ENCODE results near the gene P2RY13. TPM values are rescaled to one million over a fixed set of nuclear protein-coding genes. Genes with fewer than 3 reads are reported as not detected.
A peak's percentile ranks its signal among the peaks of the same experiment; 100 is the strongest.

P2RY13 gene
- total and polyA plus RNA-seq, 2 of the 4 experiments (the other 2 are of a cell fraction), result not detected

GRCh38 chr3:151328298-151328995 lies 902 bp downstream of the P2RY13 start:
- BruUV-seq (replicated peaks), result no TSS peak
- no peak overlapping the region for H2BK120ac ChIP-seq (ENCODE audit: low read depth, low read length)
- ChIA-PET POLR2A (ENCODE audit: unreplicated experiment) (no interaction called here), CTCF (interaction anchor here (0.7 to 1.5 kb wide), 5 partner anchors 10 to 48 kb away, joined by 3 to 8 read pairs (median 4); partner anchors contain the start of gene GPR87)
- H2AK9ac ChIP-seq (replicated peaks; ENCODE audit: low read depth, low read length, poor library complexity), result no peak overlapping the region
- H3K27me3 ChIP-seq (ENCODE audit: control insufficient read depth, insufficient read depth, low read length), result no peaks in the 10 kb centered on the region
- no peak overlapping the region for H3K18ac ChIP-seq (ENCODE audit: low read depth, low read length)
- 62% methylated on average over 3 of the region's 10 CpGs; no CpG with 5 or more reads in 1 of the 2 experiments for WGBS, 2 experiments (ENCODE audit: extremely low coverage in 2 of 2, insufficient read length in 1 of 2)
- dilution Hi-C loops (cut with HindIII; ENCODE audit: low sequenced_read_pairs, unreplicated experiment), result no loop called here
- TF ChIP-seq CEBPB (IDR thresholded peaks at IDR 0.05; ENCODE audit: low read depth, low read length) (no peak), MXI1 (IDR thresholded peaks at IDR 0.05; ENCODE audit: borderline replicate concordance, low read depth, low read length) (no peak), MAFK (IDR thresholded peaks at IDR 0.05; ENCODE audit: low read depth, low read length) (no peak), FOS (IDR thresholded peaks at IDR 0.05; ENCODE audit: low read depth, low read length) (no peak), ELK1 (IDR thresholded peaks at IDR 0.05; ENCODE audit: borderline replicate concordance, low read depth, low read length) (no peak), RFX5 (IDR thresholded peaks at IDR 0.05; ENCODE audit: low read depth, low read length) (no peak), USF2 (IDR thresholded peaks at IDR 0.05; ENCODE audit: low read depth, low read length) (no peak), NFE2L2 (IDR thresholded peaks at IDR 0.05; ENCODE audit: low read depth, low read length) (no peak), RCOR1 (IDR thresholded peaks at IDR 0.05; ENCODE audit: insufficient replicate concordance, low read length) (no peak), POLR2A (IDR thresholded peaks at IDR 0.05; ENCODE audit: low read depth, low read length) (no peak), MAZ (IDR thresholded peaks at IDR 0.05; ENCODE audit: borderline replicate concordance, low read depth, low read length) (no peak), SMC3 (IDR thresholded peaks at IDR 0.05; ENCODE audit: low read depth, low read length) (no peak), CTCF (conservative IDR thresholded peaks at IDR 0.05; ENCODE audit: low read depth, low read length) (no peak), BHLHE40 (IDR thresholded peaks at IDR 0.05; ENCODE audit: low read depth, low read length) (no peak), CHD1 (IDR thresholded peaks at IDR 0.05; ENCODE audit: low read depth, low read length) (no peak)
- no peak overlapping the region for H3K9ac ChIP-seq (ENCODE audit: low read depth, low read length)
- no peak overlapping the region for H4K91ac ChIP-seq (ENCODE audit: insufficient read depth, low read depth, low read length)
- no peaks in the 10 kb centered on the region for H3K9me3 ChIP-seq (ENCODE audit: control insufficient read depth, insufficient read depth, low read length)
- no peaks in the 10 kb centered on the region for H3K79me1 ChIP-seq (ENCODE audit: low read depth in 1 of 2, low read length in 2 of 2)
- no peak overlapping the region for H3K14ac ChIP-seq (replicated peaks; ENCODE audit: low read depth, low read length)
- in situ Hi-C loops (cut with MboI; ENCODE audit: low sequenced_read_pairs), result no loop called here
- no peak overlapping the region for H3K27ac ChIP-seq (ENCODE audit: insufficient read depth, low read length)
- no peak overlapping the region for H3K4ac ChIP-seq (ENCODE audit: low read depth, low read length)
- H3K36me3 ChIP-seq (ENCODE audit: control insufficient read depth, insufficient read depth, low read length), result no peaks in the 10 kb centered on the region
- no peak overlapping the region for H2BK5ac ChIP-seq (ENCODE audit: low read depth, low read length, poor library complexity, severe bottlenecking)
- ATAC-seq (ENCODE audit: low read depth) (no peak), DNase-seq (no peak)
- no peaks in the 10 kb centered on the region for H3K9me1 ChIP-seq (ENCODE audit: insufficient read depth, low read length)
- H2BK20ac ChIP-seq (ENCODE audit: low read depth, low read length), result peak overlapping the region; percentile 29; the same call in 1 of the 2 replicates
- H3K4me1 ChIP-seq (ENCODE audit: control insufficient read depth, insufficient read depth, low read length), result peaks cover 2% of the 10 kb centered on the region; the same call in 1 of the 2 replicates
- H3K4me3 ChIP-seq (ENCODE audit: insufficient read depth, low read depth, low read length), result no peak overlapping the region
- H4K5ac ChIP-seq (ENCODE audit: low read depth, low read length), result no peak overlapping the region
- H2AFZ ChIP-seq (replicated peaks; ENCODE audit: low read length, poor library complexity), result no peak overlapping the region
- no peak overlapping the region for H3K23ac ChIP-seq (ENCODE audit: low read depth, low read length)
- H2BK15ac ChIP-seq (ENCODE audit: low read depth, low read length), result no peak overlapping the region
- intact Hi-C loops (cut with micrococcal nuclease), result no loop called here
- H3K4me2 ChIP-seq (ENCODE audit: low read depth, low read length), result no peak overlapping the region
- no peak overlapping the region for H4K8ac ChIP-seq (ENCODE audit: low read depth in 2 of 2, low read length in 2 of 2)
- H2AK5ac ChIP-seq (ENCODE audit: low read depth, low read length), result no peak overlapping the region
- H4K20me1 ChIP-seq (ENCODE audit: insufficient read depth, low read length), result no peaks in the 10 kb centered on the region
- H3K56ac ChIP-seq (ENCODE audit: extremely low read depth, insufficient read depth, low read length), result no peak overlapping the region

Data from IMR-90 (cell line).